ENCODE results near the gene RAPGEF6. TPM values are rescaled to one million over a fixed set of nuclear protein-coding genes. Genes with fewer than 3 reads are reported as not detected.
"Not testable (repeated sequence)": the region's sequence is repeated elsewhere in the genome, so short reads cannot be mapped to it uniquely, and the experiment has no call there.

Gene RAPGEF6
- total and polyA plus RNA-seq, 11 donors, result 2.3 to 13.9 (median 8.6) TPM

DNA sequence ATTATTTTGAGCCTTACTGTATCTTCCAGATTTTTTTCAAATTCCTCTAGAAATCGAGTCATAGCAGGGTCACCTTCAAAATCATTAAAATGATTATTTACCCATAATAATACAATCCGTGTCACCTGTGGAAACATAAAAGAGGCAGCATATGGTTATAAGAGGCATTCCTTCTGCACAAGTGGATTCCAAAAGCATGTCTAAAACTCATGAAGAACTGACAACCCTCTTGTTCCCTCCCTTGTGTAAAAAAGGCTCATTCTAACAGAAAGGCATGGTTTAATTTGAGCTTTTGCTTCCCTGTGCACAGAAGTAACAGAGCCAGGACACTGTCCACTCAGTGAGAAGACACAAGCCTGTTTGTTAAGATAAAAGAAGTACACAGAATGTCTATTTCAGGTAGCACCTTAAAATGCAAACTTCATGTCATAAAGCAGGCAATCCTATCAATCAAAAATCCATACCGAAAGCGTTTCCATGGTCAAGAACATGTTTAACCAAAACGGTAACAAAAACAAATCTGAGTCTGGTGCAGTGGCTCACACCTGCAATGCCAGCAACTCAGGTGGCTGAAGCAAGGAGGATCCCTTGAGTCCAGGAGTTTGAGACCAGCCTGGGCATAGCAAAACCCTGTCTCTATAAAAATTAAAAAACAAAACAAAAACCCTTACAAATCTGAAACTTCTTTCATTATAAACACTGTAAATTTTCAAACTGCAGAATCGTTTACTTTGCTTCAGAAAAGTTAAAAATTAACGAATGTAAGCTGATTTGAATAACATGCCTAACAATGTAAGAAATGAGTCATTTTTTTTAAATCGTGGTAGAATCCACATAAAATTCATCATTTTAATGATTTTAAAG is 139.3 kb downstream of the RAPGEF6 start:
- Histone ChIP-seq H3K9me3 (no peaks in the 10 kb centered on the region), H3K36me3 (peaks cover 0 to 80% (median 66%) of the 10 kb centered on the region in 9 donors), H3K27me3 (no peaks in the 10 kb centered on the region), H3K4me1 (peaks cover 0 to 17% (median 0%) of the 10 kb centered on the region in 12 donors), H3K27ac (no peak overlapping the region), H3K4me3 (no peak overlapping the region)
- DNase-seq (no peak), ATAC-seq (no peak)
- WGBS, 4 donors, result 92 to 95% (median 94%) methylated on average over 8 of the region's 8 CpGs
- TF ChIP-seq, protein P1, sequence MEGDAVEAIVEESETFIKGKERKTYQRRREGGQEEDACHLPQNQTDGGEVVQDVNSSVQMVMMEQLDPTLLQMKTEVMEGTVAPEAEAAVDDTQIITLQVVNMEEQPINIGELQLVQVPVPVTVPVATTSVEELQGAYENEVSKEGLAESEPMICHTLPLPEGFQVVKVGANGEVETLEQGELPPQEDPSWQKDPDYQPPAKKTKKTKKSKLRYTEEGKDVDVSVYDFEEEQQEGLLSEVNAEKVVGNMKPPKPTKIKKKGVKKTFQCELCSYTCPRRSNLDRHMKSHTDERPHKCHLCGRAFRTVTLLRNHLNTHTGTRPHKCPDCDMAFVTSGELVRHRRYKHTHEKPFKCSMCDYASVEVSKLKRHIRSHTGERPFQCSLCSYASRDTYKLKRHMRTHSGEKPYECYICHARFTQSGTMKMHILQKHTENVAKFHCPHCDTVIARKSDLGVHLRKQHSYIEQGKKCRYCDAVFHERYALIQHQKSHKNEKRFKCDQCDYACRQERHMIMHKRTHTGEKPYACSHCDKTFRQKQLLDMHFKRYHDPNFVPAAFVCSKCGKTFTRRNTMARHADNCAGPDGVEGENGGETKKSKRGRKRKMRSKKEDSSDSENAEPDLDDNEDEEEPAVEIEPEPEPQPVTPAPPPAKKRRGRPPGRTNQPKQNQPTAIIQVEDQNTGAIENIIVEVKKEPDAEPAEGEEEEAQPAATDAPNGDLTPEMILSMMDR (IDR thresholded peaks at IDR 0.05), result no peak
- TF ChIP-seq POLR2A (IDR thresholded peaks at IDR 0.05), result no peak
- intact Hi-C loops (cut with DNase I), result no loop called here

DNA sequence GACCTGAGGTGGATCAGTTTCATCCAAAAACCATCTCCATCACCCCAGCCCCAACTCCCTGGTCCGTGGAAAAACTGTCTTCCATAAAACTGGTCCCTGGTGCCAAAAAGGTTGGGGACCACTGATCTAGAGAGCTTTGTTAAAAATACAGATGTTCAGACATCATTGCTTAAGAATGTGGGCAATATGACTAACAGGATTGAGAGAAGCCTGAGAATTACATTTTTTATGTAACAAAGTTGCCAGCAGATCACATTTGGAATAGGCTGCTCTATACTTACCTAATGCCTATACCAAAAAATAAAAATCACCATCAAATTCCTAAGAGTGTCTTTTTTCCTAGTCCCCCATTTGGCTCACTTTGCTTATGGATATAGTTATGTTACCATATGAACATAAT is 143.3 kb downstream of the RAPGEF6 start:
- Histone ChIP-seq H3K4me3 (no peak overlapping the region), H3K27ac (no peak overlapping the region), H3K9me3 (peaks cover 0 to 4% (median 0%) of the 10 kb centered on the region in 12 donors), H3K4me1 (peaks cover 0 to 17% (median 0%) of the 10 kb centered on the region in 12 donors), H3K27me3 (no peaks in the 10 kb centered on the region), H3K36me3 (peaks cover 0 to 88% (median 56%) of the 10 kb centered on the region in 9 donors)
- ATAC-seq, result no peak
- WGBS, 4 donors, result 67 to 100% (median 88%) methylated on average over 1 of the region's 1 CpG
- intact Hi-C loops (cut with DNase I), result no loop called here
- DNase-seq, result no peak
- TF ChIP-seq, protein P1 (IDR thresholded peaks at IDR 0.05), result no peak
- TF ChIP-seq POLR2A (IDR thresholded peaks at IDR 0.05), result no peak

DNA sequence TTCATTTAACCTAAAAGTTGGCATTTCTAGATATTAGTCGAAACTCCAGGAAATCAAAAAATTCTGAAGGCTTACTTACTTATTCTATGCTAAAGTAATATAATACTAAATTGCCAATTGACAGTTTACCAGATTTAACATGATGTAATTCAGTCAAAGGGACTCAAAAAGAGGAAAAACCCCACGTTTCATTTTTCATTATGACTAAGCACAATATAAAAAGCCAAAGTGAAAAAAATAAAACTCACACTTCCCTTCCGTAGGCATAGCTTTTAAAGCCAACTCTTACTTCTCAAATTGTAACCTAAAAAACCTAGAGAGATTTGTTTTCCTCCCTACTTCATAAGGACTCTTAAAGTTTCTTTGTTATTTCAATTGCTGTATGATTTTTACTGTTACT is 146.6 kb downstream of the RAPGEF6 start:
- Histone ChIP-seq H3K4me3 (no peak overlapping the region), H3K27me3 (no peaks in the 10 kb centered on the region), H3K27ac (peak overlapping the region in 1 of 12 donors; percentile 68), H3K36me3 (peaks cover 0 to 67% (median 35%) of the 10 kb centered on the region in 9 donors), H3K4me1 (peaks cover 0 to 17% (median 0%) of the 10 kb centered on the region in 12 donors), H3K9me3 (peaks cover 0 to 4% (median 0%) of the 10 kb centered on the region in 12 donors)
- intact Hi-C loops (cut with DNase I), result no loop called here
- ATAC-seq (no peak), DNase-seq (no peak)
- TF ChIP-seq, protein P1 (IDR thresholded peaks at IDR 0.05), result no peak
- TF ChIP-seq POLR2A (IDR thresholded peaks at IDR 0.05), result no peak
- 74 to 81% (median 76%) methylated on average over 3 of the region's 3 CpGs for WGBS, 4 donors

DNA sequence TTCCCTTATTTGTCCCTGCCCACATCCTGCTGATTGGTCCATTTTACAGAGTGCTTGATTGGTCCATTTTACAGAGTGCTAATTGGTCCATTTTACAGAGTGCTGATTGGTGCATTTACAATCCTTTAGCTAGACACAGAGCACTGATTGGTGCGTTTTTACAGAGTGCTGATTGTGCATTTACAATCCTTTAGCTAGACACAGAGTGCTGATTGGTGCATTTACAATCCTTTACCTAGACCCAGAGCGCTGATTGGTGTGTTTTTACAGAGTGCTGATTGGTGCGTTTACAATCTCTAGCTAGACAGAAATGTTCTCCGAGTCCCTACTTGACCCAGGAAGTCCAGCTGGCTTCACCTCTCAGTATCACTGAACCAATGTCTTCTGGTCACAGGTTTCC is 147.7 kb downstream of the RAPGEF6 start:
- peaks cover 0 to 17% (median 0%) of the 10 kb centered on the region in 12 donors for H3K4me1 ChIP-seq
- peaks cover 0 to 73% (median 33%) of the 10 kb centered on the region in 9 donors for H3K36me3 ChIP-seq
- intact Hi-C loops (cut with DNase I); ATAC-seq; H3K9me3 ChIP-seq; DNase-seq; H3K27me3 ChIP-seq; H3K27ac ChIP-seq; H3K4me3 ChIP-seq: not testable (repeated sequence)
- WGBS, 4 donors, result 96 to 100% (median 98%) methylated on average over 4 of the region's 4 CpGs

All from heart left ventricle (tissue), 16 donors.